Islet of Langerhans (tissue), 1 donor: ENCODE results near the gene KRT35.
"Not testable (repeated sequence)": the region's sequence is repeated elsewhere in the genome, so short reads cannot be mapped to it uniquely, and the experiment has no call there.

Experiments
- FAIRE-seq: peaks from one replicate; lab custom pipeline; 2011; peaks lifted over from hg19 to GRCh38; lab: Jason Lieb, UNC

The KRT35 gene

GRCh38 chr17:41453066-41453465 is 27.9 kb downstream of the KRT35 start:
- FAIRE-seq: no peak

GRCh38 chr17:41452281-41452680 is 28.7 kb downstream of the KRT35 start:
- FAIRE-seq: no peak

- FAIRE-seq: no peak
These were observed 29.7 kb downstream of the KRT35 start for GRCh38 chr17:41451154-41451728.

- FAIRE-seq: no peak
These were observed 31.9 kb downstream of the KRT35 start for GRCh38 chr17:41449008-41449407.

- FAIRE-seq: no peak
These were observed 32.4 kb downstream of the KRT35 start for GRCh38 chr17:41448506-41448905.

- FAIRE-seq: no peak
These were observed 34.1 kb downstream of the KRT35 start for GRCh38 chr17:41446806-41447205.

GRCh38 chr17:41444640-41445039 is 36.3 kb downstream of the KRT35 start:
- no peak for FAIRE-seq

GRCh38 chr17:41444186-41444585 is 36.8 kb downstream of the KRT35 start:
- FAIRE-seq: no peak

GRCh38 chr17:41442739-41443138 is 38.2 kb downstream of the KRT35 start:
- no peak for FAIRE-seq

GRCh38 chr17:41440531-41441033 is 40.4 kb downstream of the KRT35 start, which contains the start of gene KRT38:
KRT38 (minus strand) TSS chr17:41440983; CDS start chr17:41440921, 62 bp downstream.
- no peak for FAIRE-seq

- FAIRE-seq: no peak
These were observed 41.6 kb downstream of the KRT35 start for GRCh38 chr17:41439375-41439774.

- FAIRE-seq: no peak
These were observed 43.2 kb downstream of the KRT35 start for GRCh38 chr17:41437769-41438168.

GRCh38 chr17:41437254-41437653 is 43.7 kb downstream of the KRT35 start:
- no peak for FAIRE-seq

GRCh38 chr17:41434415-41434814 is 46.5 kb downstream of the KRT35 start:
- FAIRE-seq: no peak

- FAIRE-seq: no peak
These were observed 46.9 kb downstream of the KRT35 start for GRCh38 chr17:41434005-41434404.

- FAIRE-seq: no peak
These were observed 47.4 kb downstream of the KRT35 start for GRCh38 chr17:41433586-41433985.

GRCh38 chr17:41430376-41430775 is 50.6 kb downstream of the KRT35 start:
- not testable (repeated sequence) for FAIRE-seq

- no peak for FAIRE-seq
These were observed 51.3 kb downstream of the KRT35 start for GRCh38 chr17:41429667-41430066.

GRCh38 chr17:41428591-41429291 is 52.2 kb downstream of the KRT35 start:
- no peak for FAIRE-seq
